AG04450 (cell line): ENCODE results near the gene HORMAD2. TPM values are rescaled to one million over a fixed set of nuclear protein-coding genes. Genes with fewer than 3 reads are reported as not detected.

Experiments used
- CTCF ChIA-PET: fragments of 300-600, 350-600 bp; formaldehyde crosslinking; extraction: SDS; loops from one replicate; lab custom pipeline; 2022; ENCODE audit warnings: antibody characterized with exemption, inconsistent platforms; lab: Charles Lee
- POLR2A ChIA-PET: fragments of 350-600 bp; formaldehyde crosslinking; extraction: SDS; loops from one replicate; lab custom pipeline; 2021; ENCODE audit warnings: antibody characterized with exemption, inconsistent platforms; lab: Yijun Ruan, JAX
- DNase-seq: peaks from one replicate; pipeline ENCODE4 v3.0.0-alpha.2; 2011; ENCODE audit warnings: low read depth, low spot score
- H3K27ac ChIP-seq: one replicate; pipeline ENCODE4 v1.5.1; 2012; ENCODE audit warnings: low read depth, low read length, control low read depth
- H3K27me3 ChIP-seq: one replicate; pipeline ENCODE4 v1.6.0; 2012; ENCODE audit warnings: low read length; ENCODE audit not compliant: control insufficient read depth, insufficient read depth
- H3K4me3 ChIP-seq: 2 replicates; pipeline ENCODE4 v1.5.1; 2011; ENCODE audit warnings: mild to moderate bottlenecking, low read depth, low read length, control low read depth
- H3K9me3 ChIP-seq: 2 replicates; pipeline ENCODE4 v1.5.1; 2012; ENCODE audit warnings: low read length; ENCODE audit not compliant: control insufficient read depth, insufficient read depth
- polyA plus RNA-seq: library from polyadenylated mRNA; depleted of rRNA; stranded (reverse); fragments of >200 nt; gene quantifications from 2 replicates; pipeline ENCODE4 v1.2.3, GENCODE V29; 2011
- TF ChIP-seq, protein P1 (sequence below): IDR thresholded peaks from 2 replicates; pipeline ENCODE4 v1.5.1; 2011; ENCODE audit warnings: low read depth, low read length, control low read depth, inconsistent platforms

The HORMAD2 gene
- polyA plus RNA-seq, 1 experiment = not detected

DNA sequence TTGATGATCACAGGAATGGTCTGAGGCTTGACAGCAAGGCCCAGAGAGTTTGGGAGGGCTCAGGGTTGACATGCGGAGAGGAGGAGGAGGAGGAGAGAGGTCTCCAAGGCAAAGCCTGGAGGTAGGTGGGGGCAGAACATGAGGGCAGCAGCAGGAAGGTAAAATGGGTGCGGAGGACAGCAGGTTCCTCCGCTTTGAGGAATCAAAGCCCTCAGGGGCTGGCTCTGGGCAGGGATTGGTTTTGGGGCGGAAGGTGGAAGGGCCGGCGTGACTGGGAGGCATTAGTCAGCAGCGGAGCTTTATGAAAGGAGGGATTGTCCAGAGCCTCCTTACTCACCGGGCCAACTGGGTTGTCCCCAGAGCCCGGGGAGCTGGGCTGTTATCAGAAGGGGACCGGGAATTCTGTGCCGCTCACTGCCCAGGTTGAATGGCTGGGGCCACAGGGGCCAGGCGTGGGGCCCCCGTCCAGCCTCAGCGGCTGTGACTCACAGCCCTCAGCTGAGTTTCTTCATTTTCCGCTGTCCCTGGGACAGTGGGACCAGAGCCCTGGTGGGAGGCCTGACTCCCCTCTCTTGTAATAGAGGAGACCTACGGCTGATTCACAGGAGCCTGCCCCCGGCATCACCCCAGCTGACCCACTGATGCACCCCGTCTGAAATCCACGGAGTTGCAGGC lies 130.1 kb downstream of the HORMAD2 start:
- Histone ChIP-seq H3K27ac (peak overlapping the region; percentile 61), H3K9me3 (peaks cover 6% of the 10 kb centered on the region; the same call in 1 of the 2 replicates), H3K27me3 (no peaks in the 10 kb centered on the region), H3K4me3 (no peak overlapping the region)
- TF ChIP-seq, protein P1, sequence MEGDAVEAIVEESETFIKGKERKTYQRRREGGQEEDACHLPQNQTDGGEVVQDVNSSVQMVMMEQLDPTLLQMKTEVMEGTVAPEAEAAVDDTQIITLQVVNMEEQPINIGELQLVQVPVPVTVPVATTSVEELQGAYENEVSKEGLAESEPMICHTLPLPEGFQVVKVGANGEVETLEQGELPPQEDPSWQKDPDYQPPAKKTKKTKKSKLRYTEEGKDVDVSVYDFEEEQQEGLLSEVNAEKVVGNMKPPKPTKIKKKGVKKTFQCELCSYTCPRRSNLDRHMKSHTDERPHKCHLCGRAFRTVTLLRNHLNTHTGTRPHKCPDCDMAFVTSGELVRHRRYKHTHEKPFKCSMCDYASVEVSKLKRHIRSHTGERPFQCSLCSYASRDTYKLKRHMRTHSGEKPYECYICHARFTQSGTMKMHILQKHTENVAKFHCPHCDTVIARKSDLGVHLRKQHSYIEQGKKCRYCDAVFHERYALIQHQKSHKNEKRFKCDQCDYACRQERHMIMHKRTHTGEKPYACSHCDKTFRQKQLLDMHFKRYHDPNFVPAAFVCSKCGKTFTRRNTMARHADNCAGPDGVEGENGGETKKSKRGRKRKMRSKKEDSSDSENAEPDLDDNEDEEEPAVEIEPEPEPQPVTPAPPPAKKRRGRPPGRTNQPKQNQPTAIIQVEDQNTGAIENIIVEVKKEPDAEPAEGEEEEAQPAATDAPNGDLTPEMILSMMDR = no peak
- CTCF ChIA-PET = no interaction called here
- POLR2A ChIA-PET = no interaction called here
- no peak for DNase-seq

DNA sequence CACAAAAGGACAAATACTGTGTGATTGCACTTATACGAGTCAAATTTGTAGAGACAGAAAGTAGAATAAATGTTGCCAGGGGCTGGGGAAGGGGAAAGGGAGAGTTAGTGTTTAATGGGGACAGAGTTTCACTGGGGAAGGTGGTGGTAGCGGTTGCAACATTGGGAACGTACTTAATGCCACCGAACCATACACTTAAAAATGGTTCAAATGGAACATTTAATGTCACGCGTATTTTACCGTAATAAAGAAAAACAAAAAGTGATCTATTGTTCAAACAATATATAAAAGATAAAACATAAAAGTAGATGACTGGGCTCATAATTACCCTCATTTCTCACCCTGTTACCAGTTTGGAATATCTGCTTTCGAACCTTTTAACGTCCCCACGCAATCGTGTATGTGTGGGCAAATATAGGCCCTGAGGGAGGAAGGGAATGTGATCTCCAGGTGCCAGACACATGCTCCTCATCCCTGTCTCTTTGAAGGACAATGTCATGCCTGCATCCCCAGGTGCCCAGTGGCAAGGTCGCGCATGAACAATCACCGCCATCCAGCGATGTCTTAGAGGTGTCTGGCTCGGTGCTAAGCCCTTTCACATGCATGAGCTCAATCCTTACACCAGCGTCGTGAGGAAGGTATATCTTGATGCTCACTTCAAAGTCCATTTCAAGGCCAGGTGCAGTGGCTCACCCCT lies 131.0 kb downstream of the HORMAD2 start:
- H3K9me3 ChIP-seq = peaks cover 6% of the 10 kb centered on the region; the same call in 1 of the 2 replicates
- H3K27me3 ChIP-seq = no peaks in the 10 kb centered on the region
- ChIA-PET CTCF (no interaction called here), POLR2A (no interaction called here)
- no peak for DNase-seq
- TF ChIP-seq, protein P1 = no peak
- no peak overlapping the region for H3K27ac ChIP-seq
- H3K4me3 ChIP-seq = no peak overlapping the region

DNA sequence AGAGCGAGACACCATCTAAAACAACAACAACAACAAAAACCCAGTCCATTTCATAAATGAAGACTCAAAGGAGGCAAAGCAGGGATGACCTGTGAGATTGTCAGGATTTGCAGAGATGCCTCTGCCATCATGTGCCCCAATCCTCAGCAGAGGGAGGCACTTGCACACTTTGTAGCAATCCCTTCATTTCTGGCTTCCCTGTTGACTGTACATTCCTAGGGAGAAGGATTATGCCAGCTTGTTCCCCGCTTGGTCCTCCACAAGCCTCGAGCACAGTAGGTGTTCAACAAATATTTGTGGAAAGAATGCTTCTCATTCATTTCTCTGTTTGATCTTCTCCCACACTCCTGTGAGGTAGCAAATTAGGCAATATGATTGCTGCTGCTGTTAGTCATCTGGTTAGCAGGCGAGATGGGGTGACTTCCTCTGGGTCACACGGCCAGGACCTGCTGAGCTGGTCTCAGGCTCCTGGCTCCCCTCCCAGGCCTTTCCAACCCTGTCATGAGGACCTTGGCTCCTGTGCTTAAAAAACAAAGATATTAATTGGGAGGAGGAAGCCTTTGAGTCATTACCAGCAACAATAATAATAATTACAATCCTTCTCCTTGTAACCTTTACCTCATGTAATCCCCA lies 132.2 kb downstream of the HORMAD2 start:
- Histone ChIP-seq H3K27me3 (no peaks in the 10 kb centered on the region), H3K4me3 (no peak overlapping the region), H3K9me3 (peaks cover 6% of the 10 kb centered on the region; the same call in 1 of the 2 replicates), H3K27ac (peak overlapping the region; percentile 84)
- ChIA-PET POLR2A (interaction anchor here (0.9 to 1.4 kb wide), 3 partner anchors 16 to 41 kb away, joined by 3 to 8 read pairs (median 6); no protein-coding TSS in a partner anchor), CTCF (no interaction called here)
- TF ChIP-seq, protein P1 = peak; percentile 14; the same call in 1 of the 2 replicates
- peak; percentile 70 for DNase-seq

DNA sequence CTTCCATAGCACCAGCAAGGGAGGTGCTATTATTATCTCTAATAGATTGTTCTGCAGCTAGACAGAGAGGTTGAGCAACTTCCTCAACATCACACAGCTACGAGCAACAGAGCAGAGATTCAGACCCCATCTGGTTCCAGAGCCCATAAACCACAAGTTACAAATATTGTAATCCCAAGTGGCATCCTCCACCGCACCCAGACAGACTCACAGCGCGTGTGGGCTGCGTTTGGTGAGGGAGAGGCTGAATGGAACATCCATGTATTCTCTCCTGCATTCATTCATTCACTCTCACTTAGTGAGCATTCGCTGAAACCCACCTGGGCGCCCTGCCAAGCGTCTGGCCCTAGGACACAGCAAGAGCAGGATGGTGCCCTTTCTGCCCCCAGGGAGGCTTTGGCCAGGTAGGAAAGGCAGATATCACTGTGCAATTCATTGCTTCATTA lies 132.8 kb downstream of the HORMAD2 start:
- H3K9me3 ChIP-seq = peaks cover 6% of the 10 kb centered on the region; the same call in 1 of the 2 replicates
- POLR2A ChIA-PET = interaction anchor here (0.9 to 1.4 kb wide), 3 partner anchors 17 to 40 kb away, joined by 3 to 8 read pairs (median 6); no protein-coding TSS in a partner anchor
- H3K4me3 ChIP-seq = no peak overlapping the region
- peak overlapping the region; percentile 84 for H3K27ac ChIP-seq
- CTCF ChIA-PET = no interaction called here
- no peak for DNase-seq
- TF ChIP-seq, protein P1 = no peak
- H3K27me3 ChIP-seq = no peaks in the 10 kb centered on the region
